ENCODE results near the gene UBR4. TPM values are rescaled to one million over a fixed set of nuclear protein-coding genes. Genes with fewer than 3 reads are reported as not detected.

UBR4 gene
- total and polyA plus RNA-seq, 7 experiments from 2014 or later = 18.9 to 174 (median 151) TPM

- Mint-ChIP-seq H3K27ac (peak overlapping the region in 5 of 9 donors; percentile 0 to 39 (median 3)), H3K27me3 (peaks cover 0 to 2% (median 0%) of the 10 kb centered on the region in 5 donors), H3K4me3 (peak overlapping the region in 5 of 10 donors; percentile 1 to 61 (median 28)), H3K9me3 (no peaks in the 10 kb centered on the region), H3K4me1 (peaks cover 39 to 91% (median 79%) of the 10 kb centered on the region in 7 donors), H3K36me3 (peaks cover 0 to 12% (median 0%) of the 10 kb centered on the region in 5 donors)
- Histone ChIP-seq H3K36me3 (ENCODE audit: control insufficient read depth in 2 of 3, insufficient read depth in 3 of 3, low read length in 3 of 3) (peaks cover 0 to 18% (median 0%) of the 10 kb centered on the region in 3 experiments), H3K27ac (ENCODE audit: low read depth, low read length) (no peak overlapping the region), H3K27me3 (ENCODE audit: control insufficient read depth in 2 of 2, insufficient read depth in 2 of 2, low read length in 2 of 2) (no peaks in the 10 kb centered on the region), H3K4me3 (ENCODE audit: low read length) (no peak overlapping the region), H3K4me1 (ENCODE audit: control insufficient read depth in 2 of 2, insufficient read depth in 2 of 2, low read length in 2 of 2) (peaks cover 24 to 38% of the 10 kb centered on the region in 2 donors), H3K9me3 (ENCODE audit: control insufficient read depth in 2 of 3, low read length in 3 of 3) (no peaks in the 10 kb centered on the region)
- DNase-seq = no peak
- ATAC-seq = no peak
- CTCF ChIA-PET = interaction anchor here (0.6 to 0.8 kb wide), 2 partner anchors 51 to 120 kb away, joined by 3 to 4 read pairs; no protein-coding TSS in a partner anchor
- POLR2A ChIA-PET = interaction anchor here (0.9 to 1.6 kb wide), 2 partner anchors 8 to 14 kb away, joined by 3 to 4 read pairs; no protein-coding TSS in a partner anchor
- intact Hi-C loops (cut with micrococcal nuclease) = no loop called here
Observed at GRCh38 chr1:19205403-19205802, 4.7 kb downstream of the UBR4 start.

GRCh38 chr1:19204446-19205266 lies 5.4 kb downstream of the UBR4 start:
- H3K4me1 Mint-ChIP-seq = peaks cover 39 to 86% (median 75%) of the 10 kb centered on the region in 7 donors
- Histone ChIP-seq H3K4me3 (ENCODE audit: low read length) (no peak overlapping the region), H3K27me3 (ENCODE audit: control insufficient read depth in 2 of 2, insufficient read depth in 2 of 2, low read length in 2 of 2) (no peaks in the 10 kb centered on the region), H3K9me3 (ENCODE audit: control insufficient read depth in 2 of 3, low read length in 3 of 3) (no peaks in the 10 kb centered on the region), H3K27ac (ENCODE audit: low read depth, low read length) (no peak overlapping the region), H3K4me1 (ENCODE audit: control insufficient read depth in 2 of 2, insufficient read depth in 2 of 2, low read length in 2 of 2) (peaks cover 24 to 38% of the 10 kb centered on the region in 2 donors), H3K36me3 (ENCODE audit: control insufficient read depth in 2 of 3, insufficient read depth in 3 of 3, low read length in 3 of 3) (peaks cover under 1 to 15% (median 5%) of the 10 kb centered on the region in 3 experiments)
- peak overlapping the region in 4 of 10 donors; percentile 1 to 30 (median 14) for H3K4me3 Mint-ChIP-seq
- DNase-seq (no peak), ATAC-seq (no peak)
- peak overlapping the region in 3 of 9 donors; percentile 3 to 41 (median 20) for H3K27ac Mint-ChIP-seq
- peaks cover 0 to 9% (median 0%) of the 10 kb centered on the region in 5 donors for H3K36me3 Mint-ChIP-seq
- no peaks in the 10 kb centered on the region for H3K27me3 Mint-ChIP-seq
- intact Hi-C loops (cut with micrococcal nuclease) = no loop called here
- CTCF ChIA-PET = interaction anchor here (0.8 kb wide), 1 partner anchor 119 kb away, joined by 4 read pairs; no protein-coding TSS in a partner anchor
- no peaks in the 10 kb centered on the region for H3K9me3 Mint-ChIP-seq
- POLR2A ChIA-PET = interaction anchor here (0.6 kb wide), 1 partner anchor 285 kb away, joined by 3 read pairs; no protein-coding TSS in a partner anchor

GRCh38 chr1:19203440-19203839 lies 6.6 kb downstream of the UBR4 start:
- peak overlapping the region in 2 of 9 donors; percentile 45 to 51 for H3K27ac Mint-ChIP-seq
- ChIA-PET POLR2A (no interaction called here), CTCF (no interaction called here)
- Histone ChIP-seq H3K27me3 (ENCODE audit: control insufficient read depth in 2 of 2, insufficient read depth in 2 of 2, low read length in 2 of 2) (no peaks in the 10 kb centered on the region), H3K9me3 (ENCODE audit: control insufficient read depth in 2 of 3, low read length in 3 of 3) (no peaks in the 10 kb centered on the region), H3K4me3 (ENCODE audit: low read length) (no peak overlapping the region), H3K4me1 (ENCODE audit: control insufficient read depth in 2 of 2, insufficient read depth in 2 of 2, low read length in 2 of 2) (peaks cover 15 to 30% of the 10 kb centered on the region in 2 donors), H3K36me3 (ENCODE audit: control insufficient read depth in 2 of 3, insufficient read depth in 3 of 3, low read length in 3 of 3) (peaks cover 13 to 26% (median 16%) of the 10 kb centered on the region in 3 experiments), H3K27ac (ENCODE audit: low read depth, low read length) (no peak overlapping the region)
- H3K27me3 Mint-ChIP-seq = no peaks in the 10 kb centered on the region
- H3K9me3 Mint-ChIP-seq = no peaks in the 10 kb centered on the region
- H3K36me3 Mint-ChIP-seq = peaks cover 3 to 13% (median 6%) of the 10 kb centered on the region in 5 donors
- peaks cover 37 to 75% (median 64%) of the 10 kb centered on the region in 7 donors for H3K4me1 Mint-ChIP-seq
- DNase-seq = no peak
- intact Hi-C loops (cut with micrococcal nuclease) = no loop called here
- ATAC-seq = no peak
- peak overlapping the region in 1 of 10 donors; percentile 38 for H3K4me3 Mint-ChIP-seq

DNA sequence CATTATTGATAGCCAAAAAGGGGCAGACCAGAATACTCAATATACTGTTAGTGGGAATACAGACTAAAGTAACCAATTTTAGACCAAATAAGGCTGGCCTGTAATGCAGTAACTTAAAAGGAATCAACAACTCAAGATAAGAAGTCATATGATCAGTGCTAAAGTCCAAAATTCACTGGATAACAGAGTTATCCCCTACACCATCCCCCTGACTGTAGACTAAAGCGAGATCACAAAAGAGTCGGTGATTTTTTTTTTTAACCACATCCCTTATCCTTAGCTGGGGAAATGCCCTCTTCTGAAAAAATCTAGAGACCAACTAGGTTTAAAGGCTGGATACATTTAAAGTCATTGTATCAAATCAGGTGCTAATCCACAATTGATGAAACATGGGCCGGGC lies 7.7 kb downstream of the UBR4 start:
- ChIA-PET CTCF (no interaction called here), POLR2A (no interaction called here)
- Mint-ChIP-seq H3K4me1 (peaks cover 38 to 64% (median 53%) of the 10 kb centered on the region in 7 donors), H3K4me3 (peak overlapping the region in 8 of 10 donors; percentile 1 to 51 (median 15)), H3K27me3 (no peaks in the 10 kb centered on the region), H3K36me3 (peaks cover 4 to 17% (median 13%) of the 10 kb centered on the region in 5 donors), H3K27ac (peak overlapping the region in 6 of 9 donors; percentile 7 to 86 (median 49)), H3K9me3 (no peaks in the 10 kb centered on the region)
- no peak overlapping the region for H3K4me3 ChIP-seq (ENCODE audit: low read length)
- H3K4me1 ChIP-seq (ENCODE audit: control insufficient read depth in 2 of 2, insufficient read depth in 2 of 2, low read length in 2 of 2) = peaks cover 5 to 22% of the 10 kb centered on the region in 2 donors
- ATAC-seq (peak; percentile 63), DNase-seq (peak in 1 of 9 donors; percentile 13)
- H3K9me3 ChIP-seq (ENCODE audit: control insufficient read depth in 2 of 3, low read length in 3 of 3) = no peaks in the 10 kb centered on the region
- H3K27me3 ChIP-seq (ENCODE audit: control insufficient read depth in 2 of 2, insufficient read depth in 2 of 2, low read length in 2 of 2) = no peaks in the 10 kb centered on the region
- intact Hi-C loops (cut with micrococcal nuclease) = no loop called here
- no peak overlapping the region for H3K27ac ChIP-seq (ENCODE audit: low read depth, low read length)
- peaks cover 22 to 37% (median 26%) of the 10 kb centered on the region in 3 experiments for H3K36me3 ChIP-seq (ENCODE audit: control insufficient read depth in 2 of 3, insufficient read depth in 3 of 3, low read length in 3 of 3)

DNA sequence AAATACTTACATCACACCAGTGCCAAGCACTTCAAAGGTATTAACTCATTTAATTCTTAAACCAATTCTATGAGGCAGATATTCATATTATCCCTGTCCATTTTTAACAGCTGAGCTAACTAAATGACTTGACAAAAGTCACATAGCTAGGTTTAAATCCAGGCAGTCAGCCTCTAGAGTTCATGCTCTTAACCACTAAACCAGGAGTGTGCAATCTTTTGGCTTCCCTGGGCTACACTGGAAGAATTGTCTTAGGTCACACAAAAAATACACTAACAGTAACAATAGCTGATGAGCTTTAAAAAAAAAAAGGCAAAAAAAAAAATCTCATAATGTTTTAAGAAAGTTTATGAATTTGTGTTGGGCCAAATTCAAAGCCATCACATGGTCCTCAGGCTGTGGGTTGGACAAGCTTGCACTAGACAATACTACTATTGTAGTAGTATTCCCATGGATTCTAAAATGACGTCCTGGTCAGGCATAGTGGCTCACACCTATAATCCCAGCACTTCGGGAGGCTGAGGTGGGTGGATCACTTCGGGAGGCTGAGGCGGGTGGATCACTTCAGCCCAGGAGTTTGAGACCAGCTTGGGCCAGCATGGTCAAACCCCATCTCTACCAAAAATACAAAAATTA lies 10.0 kb downstream of the UBR4 start:
- Mint-ChIP-seq H3K36me3 (peaks cover 14 to 35% (median 28%) of the 10 kb centered on the region in 5 donors), H3K27me3 (no peaks in the 10 kb centered on the region), H3K9me3 (no peaks in the 10 kb centered on the region), H3K27ac (no peak overlapping the region), H3K4me1 (peaks cover 23 to 41% (median 36%) of the 10 kb centered on the region in 7 donors), H3K4me3 (no peak overlapping the region)
- DNase-seq (no peak), ATAC-seq (no peak)
- no peaks in the 10 kb centered on the region for H3K9me3 ChIP-seq (ENCODE audit: control insufficient read depth in 2 of 3, low read length in 3 of 3)
- peaks cover 30 to 58% (median 43%) of the 10 kb centered on the region in 3 experiments for H3K36me3 ChIP-seq (ENCODE audit: control insufficient read depth in 2 of 3, insufficient read depth in 3 of 3, low read length in 3 of 3)
- H3K4me1 ChIP-seq (ENCODE audit: control insufficient read depth in 2 of 2, insufficient read depth in 2 of 2, low read length in 2 of 2) = peaks cover 0 to 16% of the 10 kb centered on the region in 2 donors
- ChIA-PET CTCF (interaction anchor here (0.7 kb wide), 1 partner anchor 498 kb away, joined by 3 read pairs; no protein-coding TSS in a partner anchor), POLR2A (interaction anchor here (1.6 kb wide), 2 partner anchors 11 to 12 kb away, joined by 3 to 7 read pairs; no protein-coding TSS in a partner anchor)
- no peaks in the 10 kb centered on the region for H3K27me3 ChIP-seq (ENCODE audit: control insufficient read depth in 2 of 2, insufficient read depth in 2 of 2, low read length in 2 of 2)
- intact Hi-C loops (cut with micrococcal nuclease) = no loop called here
- no peak overlapping the region for H3K27ac ChIP-seq (ENCODE audit: low read depth, low read length)
- H3K4me3 ChIP-seq (ENCODE audit: low read length) = no peak overlapping the region

DNA sequence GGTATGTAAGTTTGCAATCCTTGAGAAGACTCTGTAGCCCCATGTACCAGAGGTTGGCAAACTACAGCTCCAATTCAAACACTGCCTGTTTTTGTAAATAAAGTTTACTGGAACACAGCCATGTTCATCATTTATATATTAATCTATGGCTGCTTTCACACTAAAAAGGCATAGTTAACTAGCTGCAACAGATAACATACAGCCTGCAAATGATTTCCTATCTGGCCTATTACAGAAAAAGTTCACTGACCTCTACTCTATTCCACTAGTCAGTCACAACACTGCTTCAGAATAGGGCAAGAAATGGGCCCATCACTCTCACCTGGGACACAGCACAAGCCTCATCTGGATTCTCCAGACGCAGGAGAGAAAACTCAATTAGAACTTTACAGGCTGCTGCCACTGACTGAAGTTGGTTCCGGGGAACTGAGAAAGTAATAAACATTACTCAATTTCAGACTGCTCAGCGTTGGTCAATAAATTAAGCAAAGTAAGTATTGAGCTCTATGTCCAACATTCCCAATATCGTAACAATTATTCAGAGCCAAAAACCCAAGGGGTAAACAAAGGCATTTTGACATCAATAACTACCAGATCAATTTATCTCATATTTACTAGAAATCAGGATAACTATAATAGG lies 10.6 kb downstream of the UBR4 start:
- POLR2A ChIA-PET = interaction anchor here (0.6 to 1.6 kb wide), 2 partner anchors 13 to 1745 kb away, joined by 3 read pairs; no protein-coding TSS in a partner anchor

More for the DNA sequence above, 10.6 kb downstream of the UBR4 start:
- no peaks in the 10 kb centered on the region for H3K27me3 Mint-ChIP-seq
- H3K9me3 Mint-ChIP-seq = no peaks in the 10 kb centered on the region
- peaks cover 17 to 35% (median 30%) of the 10 kb centered on the region in 7 donors for H3K4me1 Mint-ChIP-seq
- no peak overlapping the region for H3K27ac ChIP-seq (ENCODE audit: low read depth, low read length)
- intact Hi-C loops (cut with micrococcal nuclease) = no loop called here
- CTCF ChIA-PET = interaction anchor here (0.7 kb wide), 1 partner anchor 499 kb away, joined by 3 read pairs; no protein-coding TSS in a partner anchor
- H3K4me3 ChIP-seq (ENCODE audit: low read length) = no peak overlapping the region
- H3K36me3 Mint-ChIP-seq = peaks cover 14 to 35% (median 28%) of the 10 kb centered on the region in 5 donors
- no peak for ATAC-seq
- H3K9me3 ChIP-seq (ENCODE audit: control insufficient read depth in 2 of 3, low read length in 3 of 3) = no peaks in the 10 kb centered on the region
- H3K4me3 Mint-ChIP-seq = no peak overlapping the region
- H3K27ac Mint-ChIP-seq = no peak overlapping the region
- H3K4me1 ChIP-seq (ENCODE audit: control insufficient read depth in 2 of 2, insufficient read depth in 2 of 2, low read length in 2 of 2) = peaks cover 0 to 16% of the 10 kb centered on the region in 2 donors
- H3K27me3 ChIP-seq (ENCODE audit: control insufficient read depth in 2 of 2, insufficient read depth in 2 of 2, low read length in 2 of 2) = no peaks in the 10 kb centered on the region
- H3K36me3 ChIP-seq (ENCODE audit: control insufficient read depth in 2 of 3, insufficient read depth in 3 of 3, low read length in 3 of 3) = peaks cover 30 to 58% (median 43%) of the 10 kb centered on the region in 3 experiments
- DNase-seq = no peak

All from naive thymus-derived CD4-positive, alpha-beta T cell (primary cell).